Natural killer cell (primary cell): ENCODE data around the gene CSMD2. TPM values are rescaled to one million over a fixed set of nuclear protein-coding genes. Genes with fewer than 3 reads are reported as not detected.

Experiments used
- ATAC-seq, 3 donors: fragments of 150-1000 bp in 2 of 3; fragments of 200-7000 bp in 1 of 3; cut with Tn5 transposase; 1 replicate in 1 of 3; 2 replicates in 2 of 3; pipeline ENCODE4 v1.10.0; 2021; ENCODE audit warnings: mild to moderate bottlenecking in 2 of 3, moderate library complexity in 2 of 3
- DNase-seq, 2 donors: peaks; one replicate each; pipeline versions ENCODE4 v3.0.0 to v3.0.0-alpha.2; 2013 to 2021; ENCODE audit warnings: mixed read lengths in 1 of 2
- H3K27ac ChIP-seq: one replicate; pipeline ENCODE4 v1.5.1; 2013; ENCODE audit warnings: mild to moderate bottlenecking, low read length
- H3K27me3 ChIP-seq: one replicate; pipeline ENCODE4 v1.6.1; 2013; ENCODE audit warnings: low read length; ENCODE audit not compliant: control insufficient read depth, insufficient read depth
- H3K36me3 ChIP-seq: one replicate; pipeline ENCODE4 v1.6.1; 2013; ENCODE audit warnings: low read length; ENCODE audit not compliant: control insufficient read depth, insufficient read depth
- H3K4me1 ChIP-seq: one replicate; pipeline ENCODE4 v1.6.1; 2013; ENCODE audit warnings: low read length; ENCODE audit not compliant: control insufficient read depth, insufficient read depth
- H3K4me3 ChIP-seq: one replicate; pipeline ENCODE4 v1.5.1; 2013; ENCODE audit warnings: low read length
- H3K9me3 ChIP-seq: one replicate; pipeline ENCODE4 v1.6.1; 2013; ENCODE audit warnings: low read length; ENCODE audit not compliant: control insufficient read depth, insufficient read depth
- H3K27ac Mint-ChIP-seq, 2 donors: one replicate each; pipeline ENCODE4 v1.8.0; 2022; ENCODE audit warnings: mild to moderate bottlenecking in 2 of 2, mixed read lengths in 2 of 2, moderate library complexity in 1 of 2
- H3K27me3 Mint-ChIP-seq, 2 donors: one replicate each; pipeline ENCODE4 v1.8.0; 2022; ENCODE audit warnings: low read depth in 2 of 2, mixed read lengths in 2 of 2
- H3K36me3 Mint-ChIP-seq: one replicate; pipeline ENCODE4 v1.8.0; 2022; ENCODE audit warnings: mixed read lengths
- H3K4me1 Mint-ChIP-seq, 2 donors: one replicate each; pipeline ENCODE4 v1.8.0; 2022; ENCODE audit warnings: mixed read lengths in 2 of 2
- H3K4me3 Mint-ChIP-seq: one replicate; pipeline ENCODE4 v1.8.0; 2022; ENCODE audit warnings: mild to moderate bottlenecking, moderate library complexity, mixed read lengths
- H3K9me3 Mint-ChIP-seq, 2 donors: one replicate each; pipeline ENCODE4 v1.8.0; 2022; ENCODE audit warnings: mixed read lengths in 2 of 2
- WGBS: methylation state at CpG from one replicate; pipeline ENCODE4 v1.1.7; 2013; ENCODE audit warnings: missing lambda C conversion rate; ENCODE audit not compliant: insufficient coverage; 5-methylcytosine and 5-hydroxymethylcytosine counted together
- intact Hi-C: fragments of 100-400 bp; cut with micrococcal nuclease; formaldehyde crosslinking; loops from one replicate; pipeline ENCODE4 v1.14.2; 2022
- total RNA-seq, 4 donors: library from RNA; stranded (reverse); fragments of 120-200 nt in 1 of 4; gene quantifications; one replicate each; pipeline versions ENCODE4 v1.2.3 to v1.2.4, GENCODE V29; 2013 to 2022
- TF ChIP-seq, protein P1 (sequence below): fragments of 200-600 bp; IDR thresholded peaks from one replicate; pipeline ENCODE4 v1.8.0; 2022; ENCODE audit warnings: antibody characterized with exemption

Gene CSMD2
- total RNA-seq, 3 donors from 2014 or later (not counting 1 experiment from before 2014, with no cell fraction given): not detected

DNA sequence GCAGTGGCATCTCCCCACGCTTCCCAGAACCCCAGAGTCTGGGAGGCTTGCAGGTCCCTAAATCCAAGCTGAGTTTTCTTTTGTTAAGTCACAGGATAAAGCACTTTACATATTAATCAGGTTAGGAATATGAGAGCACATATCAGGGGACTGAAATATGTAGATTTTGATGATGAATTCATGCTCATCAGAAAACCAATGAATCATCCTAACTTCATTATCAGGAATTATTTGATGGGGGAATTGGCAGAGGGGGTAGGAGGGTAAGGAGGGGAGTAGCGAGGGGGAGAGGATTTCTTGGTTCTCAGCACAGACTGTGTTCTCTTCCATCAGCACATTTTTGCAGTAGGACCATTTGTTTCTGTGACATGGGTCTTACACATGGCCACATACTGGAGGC is 269.1 kb downstream of the CSMD2 start:
- Mint-ChIP-seq H3K36me3 (no peaks in the 10 kb centered on the region), H3K4me3 (no peak overlapping the region), H3K9me3 (no peaks in the 10 kb centered on the region), H3K27ac (no peak overlapping the region), H3K27me3 (peaks cover 0 to 11% of the 10 kb centered on the region in 2 donors), H3K4me1 (no peaks in the 10 kb centered on the region)
- H3K27ac ChIP-seq: no peak overlapping the region
- no peak for DNase-seq
- TF ChIP-seq, protein P1, sequence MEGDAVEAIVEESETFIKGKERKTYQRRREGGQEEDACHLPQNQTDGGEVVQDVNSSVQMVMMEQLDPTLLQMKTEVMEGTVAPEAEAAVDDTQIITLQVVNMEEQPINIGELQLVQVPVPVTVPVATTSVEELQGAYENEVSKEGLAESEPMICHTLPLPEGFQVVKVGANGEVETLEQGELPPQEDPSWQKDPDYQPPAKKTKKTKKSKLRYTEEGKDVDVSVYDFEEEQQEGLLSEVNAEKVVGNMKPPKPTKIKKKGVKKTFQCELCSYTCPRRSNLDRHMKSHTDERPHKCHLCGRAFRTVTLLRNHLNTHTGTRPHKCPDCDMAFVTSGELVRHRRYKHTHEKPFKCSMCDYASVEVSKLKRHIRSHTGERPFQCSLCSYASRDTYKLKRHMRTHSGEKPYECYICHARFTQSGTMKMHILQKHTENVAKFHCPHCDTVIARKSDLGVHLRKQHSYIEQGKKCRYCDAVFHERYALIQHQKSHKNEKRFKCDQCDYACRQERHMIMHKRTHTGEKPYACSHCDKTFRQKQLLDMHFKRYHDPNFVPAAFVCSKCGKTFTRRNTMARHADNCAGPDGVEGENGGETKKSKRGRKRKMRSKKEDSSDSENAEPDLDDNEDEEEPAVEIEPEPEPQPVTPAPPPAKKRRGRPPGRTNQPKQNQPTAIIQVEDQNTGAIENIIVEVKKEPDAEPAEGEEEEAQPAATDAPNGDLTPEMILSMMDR: no peak
- H3K4me1 ChIP-seq: no peaks in the 10 kb centered on the region
- no peaks in the 10 kb centered on the region for H3K36me3 ChIP-seq
- H3K4me3 ChIP-seq: no peak overlapping the region
- H3K27me3 ChIP-seq: no peaks in the 10 kb centered on the region
- no peak for ATAC-seq
- no peaks in the 10 kb centered on the region for H3K9me3 ChIP-seq
- intact Hi-C loops: no loop called here
- WGBS: 84% methylated on average over 2 of the region's 2 CpGs

DNA sequence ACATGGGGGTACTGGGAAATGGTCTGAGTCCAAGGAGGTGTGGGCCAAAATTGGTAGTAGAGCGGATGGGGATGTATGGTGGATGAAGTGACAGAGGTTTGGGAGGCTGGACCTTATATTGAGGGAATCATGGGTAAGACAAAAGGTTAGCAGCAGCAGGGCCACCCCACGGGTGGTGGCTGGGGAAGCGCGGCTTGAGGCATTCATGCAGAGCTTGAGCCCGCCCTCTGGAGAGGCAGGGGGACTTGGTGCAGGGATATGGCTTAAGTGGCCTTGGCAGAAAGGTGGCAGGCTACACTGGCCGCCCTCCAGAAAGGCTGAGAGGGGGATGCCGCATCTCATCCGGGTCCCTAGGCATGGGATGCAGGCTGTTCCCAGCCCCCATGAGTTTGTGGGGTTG is 269.6 kb downstream of the CSMD2 start:
- WGBS: 74% methylated on average over 8 of the region's 8 CpGs
- Histone ChIP-seq H3K27ac (no peak overlapping the region), H3K4me1 (no peaks in the 10 kb centered on the region), H3K27me3 (no peaks in the 10 kb centered on the region), H3K36me3 (no peaks in the 10 kb centered on the region), H3K9me3 (no peaks in the 10 kb centered on the region), H3K4me3 (no peak overlapping the region)
- Mint-ChIP-seq H3K27me3 (peaks cover 0 to 11% of the 10 kb centered on the region in 2 donors), H3K27ac (no peak overlapping the region), H3K4me1 (no peaks in the 10 kb centered on the region), H3K4me3 (no peak overlapping the region), H3K9me3 (no peaks in the 10 kb centered on the region), H3K36me3 (no peaks in the 10 kb centered on the region)
- TF ChIP-seq, protein P1: no peak
- ATAC-seq: no peak
- DNase-seq: no peak
- intact Hi-C loops: no loop called here

GRCh38 chr1:33893147-33893830 is 271.7 kb downstream of the CSMD2 start:
- Histone ChIP-seq H3K27ac (no peak overlapping the region), H3K9me3 (no peaks in the 10 kb centered on the region), H3K36me3 (no peaks in the 10 kb centered on the region), H3K4me1 (no peaks in the 10 kb centered on the region), H3K27me3 (no peaks in the 10 kb centered on the region), H3K4me3 (no peak overlapping the region)
- ATAC-seq (no peak), DNase-seq (no peak)
- WGBS: 86% methylated on average over 3 of the region's 3 CpGs
- intact Hi-C loops: no loop called here
- H3K9me3 Mint-ChIP-seq: no peaks in the 10 kb centered on the region
- no peak overlapping the region for H3K27ac Mint-ChIP-seq
- TF ChIP-seq, protein P1: no peak
- no peaks in the 10 kb centered on the region for H3K36me3 Mint-ChIP-seq
- H3K4me1 Mint-ChIP-seq: no peaks in the 10 kb centered on the region
- no peak overlapping the region for H3K4me3 Mint-ChIP-seq
- H3K27me3 Mint-ChIP-seq: peaks cover under 1 to 11% of the 10 kb centered on the region in 2 donors

GRCh38 chr1:33886496-33886895 is 278.5 kb downstream of the CSMD2 start:
- H3K36me3 Mint-ChIP-seq: no peaks in the 10 kb centered on the region
- Histone ChIP-seq H3K9me3 (no peaks in the 10 kb centered on the region), H3K4me1 (no peaks in the 10 kb centered on the region), H3K27ac (no peak overlapping the region), H3K4me3 (no peak overlapping the region), H3K27me3 (no peaks in the 10 kb centered on the region), H3K36me3 (no peaks in the 10 kb centered on the region)
- WGBS: 43% methylated on average over 5 of the region's 5 CpGs
- DNase-seq (no peak), ATAC-seq (no peak)
- H3K27ac Mint-ChIP-seq: no peak overlapping the region
- no peak overlapping the region for H3K4me3 Mint-ChIP-seq
- intact Hi-C loops: no loop called here
- TF ChIP-seq, protein P1: no peak
- no peaks in the 10 kb centered on the region for H3K9me3 Mint-ChIP-seq
- H3K27me3 Mint-ChIP-seq: peaks cover 19 to 27% of the 10 kb centered on the region in 2 donors
- H3K4me1 Mint-ChIP-seq: no peaks in the 10 kb centered on the region
